Measurements from ENCODE around the gene KAT2A.

KAT2A gene

DNA sequence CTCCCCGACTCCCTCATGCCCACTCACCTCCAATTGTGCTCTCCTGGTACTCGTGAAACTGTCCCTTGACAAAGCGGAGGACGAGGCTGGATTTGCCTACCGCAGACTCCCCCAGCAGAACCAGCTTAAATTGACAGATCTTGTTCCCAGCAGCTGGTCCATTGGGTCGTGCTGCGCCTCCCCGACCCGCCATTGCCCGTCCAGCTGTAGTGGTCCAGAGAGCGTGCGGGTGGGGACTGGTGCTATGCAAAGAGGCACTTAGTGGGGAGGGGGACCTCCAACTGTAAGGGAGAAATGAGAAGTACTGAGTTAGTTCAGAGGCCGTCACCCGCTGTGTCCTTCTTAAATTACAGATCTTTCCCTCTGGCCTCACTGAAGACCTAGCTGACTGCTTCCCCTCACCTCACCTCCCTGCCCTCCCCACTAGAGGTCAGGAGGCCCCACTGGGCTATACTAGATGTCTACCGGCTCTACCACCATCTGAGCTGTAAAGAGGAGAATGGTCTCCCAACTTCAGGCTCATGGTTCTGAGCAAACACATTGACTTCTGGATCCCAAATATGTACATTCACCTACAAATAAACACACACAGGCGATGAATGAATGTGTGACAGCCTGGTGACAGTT, 9.3 kb upstream of the KAT2A start:
- peaks cover 57% of the 10 kb centered on the region for H3K36me3 ChIP-seq (ENCODE audit: insufficient read depth, low read length)
- H3K27ac ChIP-seq: no peak overlapping the region
- no peak for TF ChIP-seq POLR2AphosphoS5 (IDR thresholded peaks at IDR 0.05; ENCODE audit: borderline replicate concordance, low read depth, low read length)
- TF ChIP-seq FOXP2 (optimal IDR thresholded peaks at IDR 0.05; ENCODE audit: control extremely low read depth, extremely low read length, insufficient read depth): no peak
- no peak for TF ChIP-seq EZH2 (IDR thresholded peaks at IDR 0.05)
- H3K9ac ChIP-seq (ENCODE audit: insufficient read length): no peak overlapping the region
- H3K4me3 ChIP-seq: no peak overlapping the region
- no peaks in the 10 kb centered on the region for H3K9me3 ChIP-seq (ENCODE audit: low read depth, low read length)
- no peak for DNase-seq (ENCODE audit: low read depth, low spot score)

GRCh38 chr17:42129109-42129837, 8.1 kb upstream of the KAT2A start:
- H3K36me3 ChIP-seq (ENCODE audit: insufficient read depth, low read length): peaks cover 61% of the 10 kb centered on the region
- H3K9me3 ChIP-seq (ENCODE audit: low read depth, low read length): no peaks in the 10 kb centered on the region
- no peak overlapping the region for H3K27ac ChIP-seq
- no peak overlapping the region for H3K9ac ChIP-seq (ENCODE audit: insufficient read length)
- TF ChIP-seq EZH2 (IDR thresholded peaks at IDR 0.05) (no peak), POLR2AphosphoS5 (IDR thresholded peaks at IDR 0.05; ENCODE audit: borderline replicate concordance, low read depth, low read length) (no peak), FOXP2 (optimal IDR thresholded peaks at IDR 0.05; ENCODE audit: control extremely low read depth, extremely low read length, insufficient read depth) (no peak)
- no peak for DNase-seq (ENCODE audit: low read depth, low spot score)
- H3K4me3 ChIP-seq: no peak overlapping the region

DNA sequence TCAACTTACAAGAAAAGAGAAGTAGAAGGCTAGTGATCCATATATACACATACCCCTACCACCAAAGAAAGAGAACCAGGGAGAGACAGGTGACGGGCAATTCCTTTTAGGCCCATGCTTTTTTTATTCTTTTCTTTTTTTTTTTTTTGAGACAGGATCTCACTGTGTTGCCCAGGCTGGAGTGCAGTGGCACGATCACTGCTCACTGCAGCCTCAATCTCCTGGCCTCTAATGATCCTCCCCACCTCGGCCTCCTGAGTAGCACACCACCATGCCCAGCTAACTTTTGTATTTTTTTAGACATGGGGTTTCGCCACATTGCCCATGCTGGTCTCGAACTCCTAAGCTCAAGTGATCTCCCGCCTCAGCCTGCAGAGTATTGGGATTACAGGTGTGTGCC, 6.2 kb upstream of the KAT2A start:
- no peak overlapping the region for H3K9ac ChIP-seq (ENCODE audit: insufficient read length)
- TF ChIP-seq POLR2AphosphoS5 (IDR thresholded peaks at IDR 0.05; ENCODE audit: borderline replicate concordance, low read depth, low read length) (no peak), FOXP2 (optimal IDR thresholded peaks at IDR 0.05; ENCODE audit: control extremely low read depth, extremely low read length, insufficient read depth) (no peak), EZH2 (IDR thresholded peaks at IDR 0.05) (no peak)
- DNase-seq (ENCODE audit: low read depth, low spot score): no peak
- no peaks in the 10 kb centered on the region for H3K9me3 ChIP-seq (ENCODE audit: low read depth, low read length)
- H3K27ac ChIP-seq: 0 out of 2 replicates have a peak overlapping the region, but pooled peaks have one; percentile 22
- H3K4me3 ChIP-seq: no peak overlapping the region
- peaks cover 58% of the 10 kb centered on the region for H3K36me3 ChIP-seq (ENCODE audit: insufficient read depth, low read length)

DNA sequence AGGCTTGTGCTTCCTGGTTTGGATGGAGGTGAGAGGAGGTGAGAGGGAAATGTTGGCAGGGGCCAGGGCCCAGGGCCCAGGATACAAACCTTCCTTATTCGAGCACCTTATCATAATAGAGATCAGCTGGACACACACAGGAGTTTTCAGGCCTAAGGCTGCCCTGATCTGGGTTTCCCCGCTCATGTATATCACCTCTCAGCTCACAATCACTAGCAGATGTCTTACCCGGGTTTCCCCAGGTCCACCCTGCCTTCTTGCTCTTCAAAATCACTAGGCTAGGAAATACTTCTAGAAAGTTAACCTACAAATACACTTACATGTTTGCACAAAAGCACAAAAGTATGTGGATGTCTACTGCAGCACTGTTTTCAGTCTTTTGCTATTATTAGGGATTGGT, 5.7 kb upstream of the KAT2A start:
- no peak overlapping the region for H3K4me3 ChIP-seq
- H3K9me3 ChIP-seq (ENCODE audit: low read depth, low read length): no peaks in the 10 kb centered on the region
- no peak for DNase-seq (ENCODE audit: low read depth, low spot score)
- H3K9ac ChIP-seq (ENCODE audit: insufficient read length): no peak overlapping the region
- TF ChIP-seq FOXP2 (optimal IDR thresholded peaks at IDR 0.05; ENCODE audit: control extremely low read depth, extremely low read length, insufficient read depth) (no peak), EZH2 (IDR thresholded peaks at IDR 0.05) (no peak), POLR2AphosphoS5 (IDR thresholded peaks at IDR 0.05; ENCODE audit: borderline replicate concordance, low read depth, low read length) (no peak)
- H3K36me3 ChIP-seq (ENCODE audit: insufficient read depth, low read length): peaks cover 58% of the 10 kb centered on the region
- 0 out of 2 replicates have a peak overlapping the region, but pooled peaks have one; percentile 22 for H3K27ac ChIP-seq

DNA sequence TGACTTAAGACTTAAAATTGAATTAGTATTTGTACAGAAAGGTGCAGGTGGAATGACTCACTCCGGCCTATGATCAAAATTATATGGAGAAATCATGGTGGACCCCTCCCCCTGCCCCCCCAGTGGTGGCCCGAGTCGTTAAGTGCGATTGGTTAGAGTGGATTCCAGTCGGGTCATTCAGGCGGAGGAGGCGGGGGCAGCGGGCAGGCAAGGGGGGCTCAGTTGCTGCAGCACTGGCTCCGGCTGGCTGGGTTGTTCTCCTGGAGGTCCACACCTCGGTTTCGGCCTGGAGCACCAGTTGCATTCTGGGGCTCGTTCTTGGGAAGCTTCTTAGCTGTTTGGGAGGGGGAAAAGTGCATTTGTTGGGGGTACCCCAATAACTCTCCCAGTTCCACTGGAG, 4.4 kb upstream of the KAT2A start:
- peaks cover 50% of the 10 kb centered on the region for H3K36me3 ChIP-seq (ENCODE audit: insufficient read depth, low read length)

GRCh38 chr17:42124256-42124655, 3.1 kb upstream of the KAT2A start:
- Histone ChIP-seq H3K36me3 (ENCODE audit: insufficient read depth, low read length) (peaks cover 40% of the 10 kb centered on the region), H3K27ac (no peak overlapping the region), H3K9me3 (ENCODE audit: low read depth, low read length) (no peaks in the 10 kb centered on the region), H3K9ac (ENCODE audit: insufficient read length) (no peak overlapping the region), H3K4me3 (no peak overlapping the region)
- TF ChIP-seq FOXP2 (optimal IDR thresholded peaks at IDR 0.05; ENCODE audit: control extremely low read depth, extremely low read length, insufficient read depth): no peak
- TF ChIP-seq EZH2 (IDR thresholded peaks at IDR 0.05): no peak
- no peak for TF ChIP-seq POLR2AphosphoS5 (IDR thresholded peaks at IDR 0.05; ENCODE audit: borderline replicate concordance, low read depth, low read length)
- DNase-seq (ENCODE audit: low read depth, low spot score): no peak

More for the DNA sequence above, 4.4 kb upstream of the KAT2A start:
- Histone ChIP-seq H3K9ac (ENCODE audit: insufficient read length) (no peak overlapping the region), H3K4me3 (no peak overlapping the region), H3K27ac (no peak overlapping the region), H3K9me3 (ENCODE audit: low read depth, low read length) (no peaks in the 10 kb centered on the region)
- TF ChIP-seq EZH2 (IDR thresholded peaks at IDR 0.05) (no peak), POLR2AphosphoS5 (IDR thresholded peaks at IDR 0.05; ENCODE audit: borderline replicate concordance, low read depth, low read length) (no peak), FOXP2 (optimal IDR thresholded peaks at IDR 0.05; ENCODE audit: control extremely low read depth, extremely low read length, insufficient read depth) (no peak)
- no peak for DNase-seq (ENCODE audit: low read depth, low spot score)

- no peaks in the 10 kb centered on the region for H3K9me3 ChIP-seq (ENCODE audit: low read depth, low read length)
- H3K9ac ChIP-seq (ENCODE audit: insufficient read length): no peak within 1 kb of the TSS
- peak within 1 kb of the TSS; percentile 54; the same call in 1 of the 2 replicates for H3K27ac ChIP-seq
- no peak for TF ChIP-seq POLR2AphosphoS5 (IDR thresholded peaks at IDR 0.05; ENCODE audit: borderline replicate concordance, low read depth, low read length)
- TF ChIP-seq EZH2 (IDR thresholded peaks at IDR 0.05): no peak
- TF ChIP-seq FOXP2 (optimal IDR thresholded peaks at IDR 0.05; ENCODE audit: control extremely low read depth, extremely low read length, insufficient read depth): no peak
- DNase-seq (ENCODE audit: low read depth, low spot score): no peak
- H3K36me3 ChIP-seq (ENCODE audit: insufficient read depth, low read length): peaks cover 33% of the 10 kb centered on the region
- peak within 1 kb of the TSS; percentile 88 for H3K4me3 ChIP-seq
Observed at GRCh38 chr17:42122371-42123303, 1.5 kb upstream of the KAT2A start, which contains the start of gene HSPB9. TSS of gene HSPB9 (plus strand) at chr17:42122804. CDS start at chr17:42122851, 47 bp downstream.

Measured in SK-N-MC (cell line).